SK-N-SH (cell line): ENCODE results near the gene IP6K2.

Experiments used
- MXI1 ChIP-seq: IDR thresholded peaks from 2 replicates; pipeline ENCODE4 v1.6.1; 2012; ENCODE audit warnings: mild to moderate bottlenecking, low read depth, low read length, improper control_type of control experiment
- YY1 ChIP-seq: IDR thresholded peaks from 2 replicates; pipeline ENCODE4 v1.4.0; 2012; ENCODE audit warnings: low read depth, mild to moderate bottlenecking
- TF ChIP-seq, protein P1 (sequence below): fragments of 200-600 bp; sonication (generic); IDR thresholded peaks from 2 replicates; pipeline ENCODE4 v1.6.1; 2017; ENCODE audit warnings: antibody characterized with exemption, mild to moderate bottlenecking, moderate library complexity

DNA sequence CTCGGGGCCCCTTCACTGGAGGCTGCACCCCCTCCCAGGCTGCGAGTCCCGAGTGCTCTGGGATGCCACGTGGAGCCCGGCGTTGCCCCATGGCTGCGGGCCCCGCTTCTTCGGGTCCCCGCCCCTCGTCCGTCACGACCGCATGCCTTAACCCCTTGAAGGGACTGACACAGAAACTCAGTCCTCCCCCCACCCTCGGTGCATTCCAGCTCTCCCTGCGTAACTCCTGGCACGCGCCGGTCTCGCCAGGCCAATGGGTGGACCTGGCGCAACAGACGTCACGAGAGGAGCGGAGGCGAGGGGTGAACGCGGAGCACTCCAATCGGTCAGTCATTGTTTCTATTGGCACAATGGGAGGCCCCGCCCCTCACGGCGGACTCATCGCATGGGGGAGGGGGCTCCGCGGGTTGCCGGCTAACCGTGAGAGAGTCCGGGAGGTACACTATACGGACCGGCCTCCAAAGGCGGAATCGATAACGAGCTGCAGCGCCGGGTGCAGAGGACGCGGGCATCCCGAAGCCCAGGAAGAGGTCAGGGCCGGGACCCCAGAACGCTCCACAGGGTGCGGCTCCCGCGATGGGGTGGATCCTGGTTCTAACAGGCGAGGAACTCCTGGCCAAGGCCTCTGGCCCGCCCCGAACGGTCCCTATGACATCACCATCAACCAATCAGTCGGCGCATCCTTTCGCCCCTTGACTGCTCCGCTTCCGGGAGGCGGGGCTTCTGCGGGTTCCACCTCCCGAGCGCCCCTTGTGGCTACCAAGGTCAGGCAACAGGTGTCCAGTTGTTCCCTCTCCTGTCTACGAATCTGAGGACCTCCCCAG is 53.3 kb downstream of the IP6K2 start:
- peak; percentile 16; the same call in 1 of the 2 replicates for TF ChIP-seq YY1
- TF ChIP-seq MXI1, result peak; percentile 97
- TF ChIP-seq, protein P1, sequence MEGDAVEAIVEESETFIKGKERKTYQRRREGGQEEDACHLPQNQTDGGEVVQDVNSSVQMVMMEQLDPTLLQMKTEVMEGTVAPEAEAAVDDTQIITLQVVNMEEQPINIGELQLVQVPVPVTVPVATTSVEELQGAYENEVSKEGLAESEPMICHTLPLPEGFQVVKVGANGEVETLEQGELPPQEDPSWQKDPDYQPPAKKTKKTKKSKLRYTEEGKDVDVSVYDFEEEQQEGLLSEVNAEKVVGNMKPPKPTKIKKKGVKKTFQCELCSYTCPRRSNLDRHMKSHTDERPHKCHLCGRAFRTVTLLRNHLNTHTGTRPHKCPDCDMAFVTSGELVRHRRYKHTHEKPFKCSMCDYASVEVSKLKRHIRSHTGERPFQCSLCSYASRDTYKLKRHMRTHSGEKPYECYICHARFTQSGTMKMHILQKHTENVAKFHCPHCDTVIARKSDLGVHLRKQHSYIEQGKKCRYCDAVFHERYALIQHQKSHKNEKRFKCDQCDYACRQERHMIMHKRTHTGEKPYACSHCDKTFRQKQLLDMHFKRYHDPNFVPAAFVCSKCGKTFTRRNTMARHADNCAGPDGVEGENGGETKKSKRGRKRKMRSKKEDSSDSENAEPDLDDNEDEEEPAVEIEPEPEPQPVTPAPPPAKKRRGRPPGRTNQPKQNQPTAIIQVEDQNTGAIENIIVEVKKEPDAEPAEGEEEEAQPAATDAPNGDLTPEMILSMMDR, result peak; percentile 86
